ENCODE data around the gene SIGLEC6. TPM values are rescaled to one million over a fixed set of nuclear protein-coding genes. Genes with fewer than 3 reads are reported as not detected.
A peak's percentile ranks its signal among the peaks of the same experiment; 100 is the strongest.

The SIGLEC6 gene
- total RNA-seq, 1 experiment from 2014 or later: 10.0 TPM

DNA sequence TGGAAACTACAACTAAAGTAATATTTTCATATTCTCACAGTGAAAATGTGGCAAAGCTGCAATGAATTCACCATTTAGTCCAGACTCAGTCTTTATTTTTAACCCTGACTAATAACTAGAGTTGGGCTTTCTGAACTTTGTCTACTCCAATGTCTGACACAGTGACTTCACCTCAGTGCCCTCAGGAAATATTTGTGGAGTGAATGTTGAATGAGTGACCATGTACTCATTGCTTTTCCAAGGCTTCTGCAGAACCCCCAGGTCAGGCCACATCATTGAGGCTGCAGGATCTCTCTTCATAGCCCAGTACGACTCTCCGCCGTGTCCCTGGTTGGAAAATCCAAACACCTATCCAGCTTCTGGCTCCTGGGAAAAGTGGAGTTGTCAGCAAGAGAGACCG, 41.4 kb upstream of the SIGLEC6 start:
- ChIA-PET POLR2A (no interaction called here), CTCF (interaction anchor here (0.6 kb wide), 1 partner anchor 82 kb away, joined by 3 read pairs; no protein-coding TSS in a partner anchor)
- TF ChIP-seq, protein P1, sequence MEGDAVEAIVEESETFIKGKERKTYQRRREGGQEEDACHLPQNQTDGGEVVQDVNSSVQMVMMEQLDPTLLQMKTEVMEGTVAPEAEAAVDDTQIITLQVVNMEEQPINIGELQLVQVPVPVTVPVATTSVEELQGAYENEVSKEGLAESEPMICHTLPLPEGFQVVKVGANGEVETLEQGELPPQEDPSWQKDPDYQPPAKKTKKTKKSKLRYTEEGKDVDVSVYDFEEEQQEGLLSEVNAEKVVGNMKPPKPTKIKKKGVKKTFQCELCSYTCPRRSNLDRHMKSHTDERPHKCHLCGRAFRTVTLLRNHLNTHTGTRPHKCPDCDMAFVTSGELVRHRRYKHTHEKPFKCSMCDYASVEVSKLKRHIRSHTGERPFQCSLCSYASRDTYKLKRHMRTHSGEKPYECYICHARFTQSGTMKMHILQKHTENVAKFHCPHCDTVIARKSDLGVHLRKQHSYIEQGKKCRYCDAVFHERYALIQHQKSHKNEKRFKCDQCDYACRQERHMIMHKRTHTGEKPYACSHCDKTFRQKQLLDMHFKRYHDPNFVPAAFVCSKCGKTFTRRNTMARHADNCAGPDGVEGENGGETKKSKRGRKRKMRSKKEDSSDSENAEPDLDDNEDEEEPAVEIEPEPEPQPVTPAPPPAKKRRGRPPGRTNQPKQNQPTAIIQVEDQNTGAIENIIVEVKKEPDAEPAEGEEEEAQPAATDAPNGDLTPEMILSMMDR (IDR thresholded peaks at IDR 0.05; ENCODE audit: insufficient read depth in 1 of 2, low read depth in 1 of 2, low read length in 1 of 2, severe bottlenecking in 1 of 2, unreplicated experiment in 1 of 2): no peak
- H3K4me1 Mint-ChIP-seq (ENCODE audit: low read depth, unreplicated experiment): peaks cover 9% of the 10 kb centered on the region
- H3K4me3 Mint-ChIP-seq (ENCODE audit: unreplicated experiment): no peak overlapping the region
- no peaks in the 10 kb centered on the region for H3K27me3 Mint-ChIP-seq (ENCODE audit: insufficient read depth, unreplicated experiment)
- intact Hi-C loops (cut with micrococcal nuclease; ENCODE audit: unreplicated experiment): no loop called here
- peaks cover 14% of the 10 kb centered on the region for H3K4me1 ChIP-seq
- H3K27ac Mint-ChIP-seq (ENCODE audit: unreplicated experiment): no peak overlapping the region
- no peaks in the 10 kb centered on the region for H3K36me3 ChIP-seq (ENCODE audit: control insufficient read depth, insufficient read depth, low read length)
- DNase-seq: no peak
- H3K4me3 ChIP-seq (ENCODE audit: low read depth, low read length): no peak overlapping the region
- H3K9me3 Mint-ChIP-seq (ENCODE audit: unreplicated experiment): no peaks in the 10 kb centered on the region
- 0 out of 2 replicates have a peak, but pooled peaks cover 4% of the 10 kb centered on the region for H3K9me3 ChIP-seq
- no peaks in the 10 kb centered on the region for H3K27me3 ChIP-seq (replicated peaks; ENCODE audit: control insufficient read depth, insufficient read depth, low read length)
- peaks cover 34% of the 10 kb centered on the region for H3K36me3 Mint-ChIP-seq (ENCODE audit: insufficient read depth, unreplicated experiment)
- BruUV-seq (replicated peaks): no TSS peak

DNA sequence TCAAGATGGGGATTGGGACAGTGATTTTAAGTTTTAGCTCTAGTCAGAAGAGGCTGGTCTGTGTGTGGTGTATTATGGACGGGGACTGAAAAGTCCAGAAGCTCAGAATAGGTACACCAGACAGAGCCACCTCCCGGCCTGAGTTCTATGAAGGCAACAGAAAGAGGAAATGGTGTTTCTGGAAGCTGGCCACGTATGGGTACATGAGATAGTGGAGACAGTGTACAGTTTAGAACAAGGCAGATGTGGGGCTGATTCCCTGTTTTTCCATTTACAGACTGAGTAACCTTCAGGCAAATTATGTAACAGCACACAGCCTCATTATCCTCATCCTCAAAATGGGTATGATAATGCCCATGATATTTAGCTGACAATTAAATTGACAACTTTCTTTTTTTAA, 40.9 kb upstream of the SIGLEC6 start:
- CTCF ChIA-PET: interaction anchor here (0.6 kb wide), 1 partner anchor 82 kb away, joined by 3 read pairs; no protein-coding TSS in a partner anchor
- TF ChIP-seq, protein P1 (IDR thresholded peaks at IDR 0.05; ENCODE audit: insufficient read depth in 1 of 2, low read depth in 1 of 2, low read length in 1 of 2, severe bottlenecking in 1 of 2, unreplicated experiment in 1 of 2): no peak
- Mint-ChIP-seq H3K27ac (ENCODE audit: unreplicated experiment) (no peak overlapping the region), H3K4me3 (ENCODE audit: unreplicated experiment) (peak overlapping the region; percentile 99), H3K9me3 (ENCODE audit: unreplicated experiment) (no peaks in the 10 kb centered on the region), H3K36me3 (ENCODE audit: insufficient read depth, unreplicated experiment) (peaks cover 30% of the 10 kb centered on the region), H3K27me3 (ENCODE audit: insufficient read depth, unreplicated experiment) (no peaks in the 10 kb centered on the region), H3K4me1 (ENCODE audit: low read depth, unreplicated experiment) (peaks cover 9% of the 10 kb centered on the region)
- POLR2A ChIA-PET: no interaction called here
- Histone ChIP-seq H3K36me3 (ENCODE audit: control insufficient read depth, insufficient read depth, low read length) (no peaks in the 10 kb centered on the region), H3K4me3 (ENCODE audit: low read depth, low read length) (no peak overlapping the region), H3K4me1 (peaks cover 19% of the 10 kb centered on the region), H3K9me3 (0 out of 2 replicates have a peak, but pooled peaks cover 4% of the 10 kb centered on the region), H3K27me3 (replicated peaks; ENCODE audit: control insufficient read depth, insufficient read depth, low read length) (no peaks in the 10 kb centered on the region)
- no peak for DNase-seq
- intact Hi-C loops (cut with micrococcal nuclease; ENCODE audit: unreplicated experiment): no loop called here
- no TSS peak for BruUV-seq (replicated peaks)

DNA sequence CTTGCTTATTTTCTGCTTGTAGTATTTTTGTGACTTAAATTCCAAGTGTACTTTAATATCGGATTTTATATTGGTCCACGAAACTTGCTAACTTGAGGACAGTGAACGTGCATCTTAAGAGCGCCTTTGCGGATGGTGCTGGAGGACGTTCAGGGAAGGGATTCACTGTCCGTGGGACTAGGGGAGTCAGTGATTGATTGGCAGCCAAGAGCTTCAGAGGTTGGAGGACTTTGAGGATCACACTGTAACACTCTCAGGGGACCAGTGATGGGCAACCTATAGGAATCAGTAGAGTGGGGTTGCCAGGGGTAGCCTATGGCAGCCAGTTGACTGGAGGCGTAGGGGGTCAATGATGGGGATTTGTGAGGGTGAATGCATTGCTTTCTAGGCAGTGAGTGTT, 40.1 kb upstream of the SIGLEC6 start:
- no peaks in the 10 kb centered on the region for H3K27me3 Mint-ChIP-seq (ENCODE audit: insufficient read depth, unreplicated experiment)
- peak overlapping the region; percentile 65 for H3K4me3 ChIP-seq (ENCODE audit: low read depth, low read length)
- DNase-seq: no peak
- CTCF ChIA-PET: interaction anchor here (0.6 to 1.1 kb wide), 4 partner anchors 22 to 87 kb away, joined by 3 to 5 read pairs (median 4); no protein-coding TSS in a partner anchor
- intact Hi-C loops (cut with micrococcal nuclease; ENCODE audit: unreplicated experiment): loop anchor here (1.0 kb wide), 1 partner anchor 23 kb away; no protein-coding TSS in a partner anchor
- no peaks in the 10 kb centered on the region for H3K36me3 ChIP-seq (ENCODE audit: control insufficient read depth, insufficient read depth, low read length)
- peak overlapping the region; percentile 99 for H3K4me3 Mint-ChIP-seq (ENCODE audit: unreplicated experiment)
- peaks cover 23% of the 10 kb centered on the region for H3K36me3 Mint-ChIP-seq (ENCODE audit: insufficient read depth, unreplicated experiment)
- no peaks in the 10 kb centered on the region for H3K27me3 ChIP-seq (replicated peaks; ENCODE audit: control insufficient read depth, insufficient read depth, low read length)
- H3K27ac Mint-ChIP-seq (ENCODE audit: unreplicated experiment): peak overlapping the region; percentile 93
- no peaks in the 10 kb centered on the region for H3K9me3 Mint-ChIP-seq (ENCODE audit: unreplicated experiment)
- TF ChIP-seq, protein P1 (IDR thresholded peaks at IDR 0.05; ENCODE audit: insufficient read depth in 1 of 2, low read depth in 1 of 2, low read length in 1 of 2, severe bottlenecking in 1 of 2, unreplicated experiment in 1 of 2): no peak
- H3K4me1 ChIP-seq: peaks cover 26% of the 10 kb centered on the region
- POLR2A ChIA-PET: interaction anchor here (0.7 kb wide), 1 partner anchor 204 kb away, joined by 4 read pairs; no protein-coding TSS in a partner anchor
- peaks cover 12% of the 10 kb centered on the region for H3K4me1 Mint-ChIP-seq (ENCODE audit: low read depth, unreplicated experiment)
- BruUV-seq (replicated peaks): TSS peak; percentile 43
- H3K9me3 ChIP-seq: no peaks in the 10 kb centered on the region
